SJCRH30 (cell line): ENCODE results near the gene GALNTL6. TPM values are rescaled to one million over a fixed set of nuclear protein-coding genes. Genes with fewer than 3 reads are reported as not detected.
"Not testable (repeated sequence)": the region's sequence is repeated elsewhere in the genome, so short reads cannot be mapped to it uniquely, and the experiment has no call there.

ENCODE experiments used
- DNase-seq, 2 experiments: peaks; one replicate each; pipeline ENCODE4 v3.0.0-alpha.2; 2015 to 2020
- H3K27ac ChIP-seq: fragments of 250-450 bp; sonication (Bioruptor Pico); 2 replicates; pipeline ENCODE4 v1.5.1; 2020; ENCODE audit warnings: mild to moderate bottlenecking, moderate library complexity
- H3K27me3 ChIP-seq: fragments of 250-450 bp; sonication (Bioruptor Pico); 2 replicates; pipeline ENCODE4 v1.5.1; 2020; ENCODE audit warnings: mild to moderate bottlenecking, moderate library complexity
- H3K36me3 ChIP-seq: fragments of 250-450 bp; sonication (Bioruptor Pico); 2 replicates; pipeline ENCODE4 v1.5.1; 2020; ENCODE audit warnings: mild to moderate bottlenecking, moderate library complexity
- H3K4me1 ChIP-seq: fragments of 250-450 bp; sonication (Bioruptor Pico); 2 replicates; pipeline ENCODE4 v1.5.1; 2020; ENCODE audit warnings: mild to moderate bottlenecking, moderate library complexity
- H3K4me3 ChIP-seq: fragments of 250-450 bp; sonication (Bioruptor Pico); 2 replicates; pipeline ENCODE4 v1.5.1; 2020; ENCODE audit warnings: mild to moderate bottlenecking, moderate library complexity
- H3K9me3 ChIP-seq: fragments of 250-450 bp; sonication (Bioruptor Pico); replicated peaks from 2 replicates; pipeline ENCODE4 v1.5.1; 2020; ENCODE audit warnings: mild to moderate bottlenecking, moderate library complexity
- total RNA-seq: library from RNA; depleted of rRNA; stranded (reverse); fragments of >200 nt; shearing (Covaris generic); gene quantifications from 2 replicates; pipeline ENCODE4 v1.2.3, GENCODE V29; 2014

Gene GALNTL6
- total RNA-seq, 1 experiment from 2014 or later, result 0.36 TPM

- H3K4me1 ChIP-seq, result peaks cover 30% of the 10 kb centered on the region
- DNase-seq, result peak in 1 of 2 experiments; percentile 21
These were observed 543.9 kb downstream of the GALNTL6 start for GRCh38 chr4:172357006-172357540.

GRCh38 chr4:172362569-172362968, 549.4 kb downstream of the GALNTL6 start:
- H3K36me3 ChIP-seq, result no peaks in the 10 kb centered on the region
- DNase-seq, result no peak
- no peaks in the 10 kb centered on the region for H3K9me3 ChIP-seq
- H3K27ac ChIP-seq, result no peak overlapping the region
- no peak overlapping the region for H3K4me3 ChIP-seq
- H3K27me3 ChIP-seq, result no peaks in the 10 kb centered on the region
- H3K4me1 ChIP-seq, result no peaks in the 10 kb centered on the region

More at GRCh38 chr4:172357006-172357540, 543.9 kb downstream of the GALNTL6 start:
- no peaks in the 10 kb centered on the region for H3K36me3 ChIP-seq
- H3K27ac ChIP-seq, result peak overlapping the region; percentile 73
- no peak overlapping the region for H3K4me3 ChIP-seq
- no peaks in the 10 kb centered on the region for H3K9me3 ChIP-seq
- H3K27me3 ChIP-seq, result no peaks in the 10 kb centered on the region

- DNase-seq, result no peak
- H3K4me3 ChIP-seq, result no peak overlapping the region
- H3K9me3 ChIP-seq, result no peaks in the 10 kb centered on the region
- H3K4me1 ChIP-seq, result no peaks in the 10 kb centered on the region
- no peaks in the 10 kb centered on the region for H3K27me3 ChIP-seq
- H3K36me3 ChIP-seq, result no peaks in the 10 kb centered on the region
- no peak overlapping the region for H3K27ac ChIP-seq
These were observed 556.3 kb downstream of the GALNTL6 start for GRCh38 chr4:172369471-172369959.

GRCh38 chr4:172377486-172378140, 564.4 kb downstream of the GALNTL6 start:
- DNase-seq, result no peak
- Histone ChIP-seq H3K36me3 (no peaks in the 10 kb centered on the region), H3K9me3 (no peaks in the 10 kb centered on the region), H3K4me3 (no peak overlapping the region), H3K27me3 (no peaks in the 10 kb centered on the region), H3K4me1 (no peaks in the 10 kb centered on the region), H3K27ac (no peak overlapping the region)

GRCh38 chr4:172379834-172380233, 566.6 kb downstream of the GALNTL6 start:
- no peaks in the 10 kb centered on the region for H3K4me1 ChIP-seq
- H3K36me3 ChIP-seq, result no peaks in the 10 kb centered on the region
- no peaks in the 10 kb centered on the region for H3K27me3 ChIP-seq
- no peak overlapping the region for H3K4me3 ChIP-seq
- no peak overlapping the region for H3K27ac ChIP-seq
- H3K9me3 ChIP-seq, result no peaks in the 10 kb centered on the region
- DNase-seq, result no peak

GRCh38 chr4:172390331-172390730, 577.1 kb downstream of the GALNTL6 start:
- no peaks in the 10 kb centered on the region for H3K9me3 ChIP-seq
- H3K27ac ChIP-seq, result no peak overlapping the region
- DNase-seq, result no peak
- H3K36me3 ChIP-seq, result no peaks in the 10 kb centered on the region
- no peaks in the 10 kb centered on the region for H3K4me1 ChIP-seq
- no peaks in the 10 kb centered on the region for H3K27me3 ChIP-seq
- H3K4me3 ChIP-seq, result no peak overlapping the region

GRCh38 chr4:172392741-172393140, 579.5 kb downstream of the GALNTL6 start:
- no peak for DNase-seq
- Histone ChIP-seq H3K4me1 (no peaks in the 10 kb centered on the region), H3K9me3 (no peaks in the 10 kb centered on the region), H3K27me3 (no peaks in the 10 kb centered on the region), H3K27ac (no peak overlapping the region), H3K4me3 (no peak overlapping the region), H3K36me3 (no peaks in the 10 kb centered on the region)

GRCh38 chr4:172393220-172393619, 580.0 kb downstream of the GALNTL6 start:
- H3K9me3 ChIP-seq, result no peaks in the 10 kb centered on the region
- no peak overlapping the region for H3K27ac ChIP-seq
- H3K4me1 ChIP-seq, result no peaks in the 10 kb centered on the region
- no peak overlapping the region for H3K4me3 ChIP-seq
- no peaks in the 10 kb centered on the region for H3K27me3 ChIP-seq
- peak in 1 of 2 experiments; percentile 8 for DNase-seq
- H3K36me3 ChIP-seq, result no peaks in the 10 kb centered on the region

- DNase-seq, result no peak
- H3K27ac ChIP-seq, result no peak overlapping the region
- no peaks in the 10 kb centered on the region for H3K9me3 ChIP-seq
- H3K4me1 ChIP-seq, result no peaks in the 10 kb centered on the region
- H3K27me3 ChIP-seq, result no peaks in the 10 kb centered on the region
- H3K4me3 ChIP-seq, result no peak overlapping the region
- H3K36me3 ChIP-seq, result no peaks in the 10 kb centered on the region
These were observed 591.5 kb downstream of the GALNTL6 start for GRCh38 chr4:172404676-172405075.

- Histone ChIP-seq H3K27ac (no peak overlapping the region), H3K4me3 (no peak overlapping the region), H3K4me1 (no peaks in the 10 kb centered on the region), H3K27me3 (no peaks in the 10 kb centered on the region), H3K9me3 (no peaks in the 10 kb centered on the region), H3K36me3 (no peaks in the 10 kb centered on the region)
- DNase-seq, result no peak
These were observed 597.2 kb downstream of the GALNTL6 start for GRCh38 chr4:172410363-172410762.

GRCh38 chr4:172411149-172411548, 597.9 kb downstream of the GALNTL6 start:
- no peaks in the 10 kb centered on the region for H3K9me3 ChIP-seq
- no peaks in the 10 kb centered on the region for H3K36me3 ChIP-seq
- no peaks in the 10 kb centered on the region for H3K27me3 ChIP-seq
- no peak for DNase-seq
- no peak overlapping the region for H3K27ac ChIP-seq
- H3K4me3 ChIP-seq, result no peak overlapping the region
- no peaks in the 10 kb centered on the region for H3K4me1 ChIP-seq

GRCh38 chr4:172412851-172413580, 599.8 kb downstream of the GALNTL6 start:
- no peak overlapping the region for H3K4me3 ChIP-seq
- H3K36me3 ChIP-seq, result no peaks in the 10 kb centered on the region
- H3K9me3 ChIP-seq, result no peaks in the 10 kb centered on the region
- no peaks in the 10 kb centered on the region for H3K27me3 ChIP-seq
- DNase-seq, result no peak
- H3K27ac ChIP-seq, result no peak overlapping the region
- H3K4me1 ChIP-seq, result no peaks in the 10 kb centered on the region

GRCh38 chr4:172428979-172429378, 615.8 kb downstream of the GALNTL6 start:
- H3K27ac ChIP-seq, H3K4me3 ChIP-seq, H3K4me1 ChIP-seq, H3K36me3 ChIP-seq, DNase-seq, H3K27me3 ChIP-seq, H3K9me3 ChIP-seq: not testable (repeated sequence)

GRCh38 chr4:172480471-172480870, 667.3 kb downstream of the GALNTL6 start:
- Histone ChIP-seq H3K9me3 (no peaks in the 10 kb centered on the region), H3K36me3 (no peaks in the 10 kb centered on the region), H3K27ac (peak overlapping the region; percentile 22), H3K4me3 (no peak overlapping the region), H3K27me3 (no peaks in the 10 kb centered on the region), H3K4me1 (peaks cover 3% of the 10 kb centered on the region)
- peak; percentile 51 to 83 for DNase-seq

GRCh38 chr4:172481802-172482508, 668.8 kb downstream of the GALNTL6 start:
- Histone ChIP-seq H3K9me3 (no peaks in the 10 kb centered on the region), H3K27ac (no peak overlapping the region), H3K36me3 (no peaks in the 10 kb centered on the region), H3K4me1 (peaks cover 3% of the 10 kb centered on the region), H3K4me3 (no peak overlapping the region), H3K27me3 (no peaks in the 10 kb centered on the region)
- no peak for DNase-seq
